ENCODE data around the gene HSPA1A. TPM values are rescaled to one million over a fixed set of nuclear protein-coding genes. Genes with fewer than 3 reads are reported as not detected.
A peak's percentile ranks its signal among the peaks of the same experiment; 100 is the strongest.
"Not testable (repeated sequence)": the region's sequence is repeated elsewhere in the genome, so short reads cannot be mapped to it uniquely, and the experiment has no call there.

HSPA1A gene
- total RNA-seq, 2 experiments from 2014 or later, result 8.1 to 9.8 TPM

DNA sequence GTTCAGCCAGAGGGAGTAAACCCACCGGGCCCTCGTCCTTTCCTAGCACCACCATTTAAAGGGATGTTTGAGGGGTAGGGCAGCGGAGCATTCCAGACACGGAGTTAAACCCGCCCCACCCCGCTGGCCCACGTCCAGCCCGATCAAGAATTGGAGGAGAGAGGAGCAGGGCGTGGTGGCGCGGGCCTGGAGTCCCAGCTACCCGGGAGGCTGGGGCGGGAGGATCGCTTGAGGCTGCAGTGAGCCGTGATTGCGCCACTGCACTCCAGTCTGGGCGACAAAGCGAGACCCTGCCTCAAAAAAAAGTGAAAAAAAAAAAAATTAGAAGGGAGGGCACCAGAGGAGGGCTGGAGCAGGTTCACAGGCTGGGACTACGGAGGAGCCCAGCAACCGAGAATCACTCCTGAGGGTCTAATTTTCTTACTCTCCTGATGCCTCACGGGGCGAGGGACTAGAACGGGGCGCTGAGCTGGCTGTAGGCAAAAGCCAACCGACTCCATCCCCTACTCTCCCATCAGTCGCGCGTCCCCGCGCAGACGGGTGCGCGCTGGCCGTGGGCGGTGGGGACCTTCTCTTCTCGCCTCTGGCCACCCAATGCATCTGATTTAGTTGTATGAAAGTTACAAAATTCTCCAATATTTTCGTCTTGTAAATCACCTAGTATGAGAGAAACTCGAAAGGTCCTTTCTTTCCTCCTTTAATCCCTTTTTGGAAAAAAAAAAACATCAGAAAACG, 6.1 kb downstream of the HSPA1A start:
- ChIA-PET POLR2A (interaction anchor here (0.6 to 2.7 kb wide), 5 partner anchors 12 to 275 kb away, joined by 3 to 17 read pairs (median 4); partner anchors contain the start of genes LSM2 and VARS1), CTCF (no interaction called here)
- no peaks in the 10 kb centered on the region for H3K36me3 ChIP-seq (ENCODE audit: insufficient read depth, low read length)
- no peaks in the 10 kb centered on the region for H3K9me3 ChIP-seq (ENCODE audit: control insufficient read depth in 1 of 2, insufficient read depth in 1 of 2, low read length in 2 of 2)
- DNase-seq, result peak in 2 of 14 experiments; percentile 43 to 52
- Mint-ChIP-seq H3K9me3 (no peaks in the 10 kb centered on the region), H3K36me3 (ENCODE audit: low read depth) (peaks cover 13% of the 10 kb centered on the region), H3K27ac (peak overlapping the region; percentile 94), H3K4me1 (ENCODE audit: low read depth) (peaks cover 54% of the 10 kb centered on the region), H3K4me3 (peak overlapping the region; percentile 94), H3K27me3 (no peaks in the 10 kb centered on the region)
- TF ChIP-seq, protein P1, sequence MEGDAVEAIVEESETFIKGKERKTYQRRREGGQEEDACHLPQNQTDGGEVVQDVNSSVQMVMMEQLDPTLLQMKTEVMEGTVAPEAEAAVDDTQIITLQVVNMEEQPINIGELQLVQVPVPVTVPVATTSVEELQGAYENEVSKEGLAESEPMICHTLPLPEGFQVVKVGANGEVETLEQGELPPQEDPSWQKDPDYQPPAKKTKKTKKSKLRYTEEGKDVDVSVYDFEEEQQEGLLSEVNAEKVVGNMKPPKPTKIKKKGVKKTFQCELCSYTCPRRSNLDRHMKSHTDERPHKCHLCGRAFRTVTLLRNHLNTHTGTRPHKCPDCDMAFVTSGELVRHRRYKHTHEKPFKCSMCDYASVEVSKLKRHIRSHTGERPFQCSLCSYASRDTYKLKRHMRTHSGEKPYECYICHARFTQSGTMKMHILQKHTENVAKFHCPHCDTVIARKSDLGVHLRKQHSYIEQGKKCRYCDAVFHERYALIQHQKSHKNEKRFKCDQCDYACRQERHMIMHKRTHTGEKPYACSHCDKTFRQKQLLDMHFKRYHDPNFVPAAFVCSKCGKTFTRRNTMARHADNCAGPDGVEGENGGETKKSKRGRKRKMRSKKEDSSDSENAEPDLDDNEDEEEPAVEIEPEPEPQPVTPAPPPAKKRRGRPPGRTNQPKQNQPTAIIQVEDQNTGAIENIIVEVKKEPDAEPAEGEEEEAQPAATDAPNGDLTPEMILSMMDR (IDR thresholded peaks at IDR 0.05), result no peak
- H3K27me3 ChIP-seq (ENCODE audit: control insufficient read depth in 1 of 2, insufficient read depth in 2 of 2, low read length in 2 of 2), result no peaks in the 10 kb centered on the region
- H3K4me3 ChIP-seq (ENCODE audit: low read length), result peak overlapping the region; percentile 63
- intact Hi-C loops (cut with DNase I, micrococcal nuclease), result loop anchor here (2.0 kb wide), 2 partner anchors 15 to 93 kb away; partner anchors contain the start of genes DDAH2 (in 1 of the 2) and LSM2 (in 1 of the 2)
- H3K27ac ChIP-seq (ENCODE audit: low read depth in 1 of 2, low read length in 2 of 2), result peak overlapping the region; percentile 50 to 83
- peak; percentile 4 for ATAC-seq (ENCODE audit: poor library complexity)
- peaks cover 52% of the 10 kb centered on the region for H3K4me1 ChIP-seq (ENCODE audit: insufficient read depth, low read length)

- Histone ChIP-seq H3K9me3 (ENCODE audit: control insufficient read depth in 1 of 2, insufficient read depth in 1 of 2, low read length in 2 of 2) (no peaks in the 10 kb centered on the region), H3K27ac (ENCODE audit: low read depth in 1 of 2, low read length in 2 of 2) (peak overlapping the region; percentile 83 to 84), H3K27me3 (ENCODE audit: control insufficient read depth in 1 of 2, insufficient read depth in 2 of 2, low read length in 2 of 2) (no peaks in the 10 kb centered on the region), H3K4me3 (ENCODE audit: low read length) (peak overlapping the region; percentile 63), H3K4me1 (ENCODE audit: insufficient read depth, low read length) (peaks cover 58% of the 10 kb centered on the region), H3K36me3 (ENCODE audit: insufficient read depth, low read length) (no peaks in the 10 kb centered on the region)
- Mint-ChIP-seq H3K9me3 (no peaks in the 10 kb centered on the region), H3K27me3 (no peaks in the 10 kb centered on the region), H3K27ac (peak overlapping the region; percentile 94), H3K4me3 (peak overlapping the region; percentile 94), H3K4me1 (ENCODE audit: low read depth) (peaks cover 62% of the 10 kb centered on the region), H3K36me3 (ENCODE audit: low read depth) (peaks cover 17% of the 10 kb centered on the region)
- ChIA-PET CTCF (no interaction called here), POLR2A (interaction anchor here (0.6 to 2.7 kb wide), 5 partner anchors 12 to 275 kb away, joined by 3 to 17 read pairs (median 4); partner anchors contain the start of genes BAG6, LSM2 and VARS1)
- intact Hi-C loops (cut with DNase I, micrococcal nuclease), result loop anchor here in 1 of 2 experiments (2.0 kb wide), 1 partner anchor 15 kb away; the partner anchor contains the start of gene LSM2
- ATAC-seq (ENCODE audit: poor library complexity), result peak; percentile 60
- DNase-seq, result peak in 13 of 14 experiments; percentile 30 to 85 (median 55)
- TF ChIP-seq, protein P1 (IDR thresholded peaks at IDR 0.05), result no peak
Observed at GRCh38 chr6:31822036-31822821, 6.9 kb downstream of the HSPA1A start.

DNA sequence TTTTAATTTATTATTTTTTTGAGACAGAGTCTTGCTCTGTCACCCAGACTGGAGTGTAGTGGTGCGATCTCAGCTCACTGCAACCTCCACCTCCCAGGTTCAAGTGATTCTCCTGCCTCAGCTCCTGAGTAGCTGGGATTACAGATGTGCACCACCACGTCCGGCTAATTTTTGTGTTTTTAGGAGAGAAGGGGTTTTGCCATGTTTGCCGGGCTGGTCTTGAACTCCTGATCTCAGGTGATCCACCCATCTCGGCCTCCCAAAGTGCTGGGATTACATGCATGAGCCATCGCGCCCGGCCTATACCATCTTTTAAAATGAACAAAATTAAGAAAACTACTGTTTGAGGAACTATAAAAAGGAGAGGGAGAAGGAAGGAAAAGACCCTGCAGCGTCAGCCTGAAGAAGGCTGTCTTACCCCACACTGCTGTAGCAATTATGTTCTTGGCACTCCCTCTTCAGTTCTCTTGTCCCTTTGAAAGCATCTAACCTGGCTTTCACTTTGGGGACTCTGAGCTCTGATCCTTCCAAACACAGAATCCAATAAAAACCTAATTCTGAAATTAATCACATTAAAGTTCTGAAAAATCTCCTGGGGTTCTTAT, 8.4 kb downstream of the HSPA1A start:
- H3K27me3 ChIP-seq (ENCODE audit: control insufficient read depth in 1 of 2, insufficient read depth in 2 of 2, low read length in 2 of 2); CTCF ChIA-PET; H3K36me3 ChIP-seq (ENCODE audit: insufficient read depth, low read length); H3K4me3 ChIP-seq (ENCODE audit: low read length); H3K9me3 Mint-ChIP-seq; H3K27ac ChIP-seq (ENCODE audit: low read depth in 1 of 2, low read length in 2 of 2); DNase-seq; ATAC-seq (ENCODE audit: poor library complexity); H3K27me3 Mint-ChIP-seq; H3K9me3 ChIP-seq (ENCODE audit: control insufficient read depth in 1 of 2, insufficient read depth in 1 of 2, low read length in 2 of 2): not testable (repeated sequence)
- Mint-ChIP-seq H3K4me3 (peak overlapping the region; percentile 58), H3K27ac (peak overlapping the region; percentile 47), H3K36me3 (ENCODE audit: low read depth) (peaks cover 16% of the 10 kb centered on the region), H3K4me1 (ENCODE audit: low read depth) (peaks cover 50% of the 10 kb centered on the region)
- POLR2A ChIA-PET, result interaction anchor here (2.6 to 2.7 kb wide), 2 partner anchors 10 to 17 kb away, joined by 8 to 17 read pairs; partner anchors contain the start of gene LSM2
- intact Hi-C loops (cut with DNase I, micrococcal nuclease), result loop anchor here in 1 of 2 experiments (2.0 kb wide), 1 partner anchor 17 kb away; the partner anchor contains the start of gene LSM2
- H3K4me1 ChIP-seq (ENCODE audit: insufficient read depth, low read length), result peaks cover 55% of the 10 kb centered on the region
